Heart left ventricle (tissue), 16 donors: ENCODE data around the gene ITGB8. TPM values are rescaled to one million over a fixed set of nuclear protein-coding genes. Genes with fewer than 3 reads are reported as not detected.
A peak's percentile ranks its signal among the peaks of the same experiment; 100 is the strongest.

ENCODE experiments used
- ATAC-seq, 4 donors: fragments of 200-7000 bp; cut with Tn5 transposase; one replicate each; pipeline ENCODE4 v1.9.1; 2020 to 2022; ENCODE audit warnings: moderate library complexity in 4 of 4, mild to moderate bottlenecking in 3 of 4, moderate number of reproducible peaks in 1 of 4
- DNase-seq, 5 donors: peaks; one replicate each; pipeline ENCODE4 v3.0.0-alpha.2; 2020
- H3K27ac ChIP-seq, 12 donors: fragments of 200-600 bp; sonication (generic) in 4 of 12; one replicate each; pipeline versions ENCODE4 v1.5.0 to v1.8.0; 2016 to 2022; ENCODE audit warnings: mild to moderate bottlenecking in 2 of 12
- H3K27me3 ChIP-seq, 9 donors: fragments of 200-600 bp; sonication (generic) in 2 of 9; one replicate each; pipeline versions ENCODE4 v1.5.1 to v1.8.0; 2016 to 2022; ENCODE audit warnings: mild to moderate bottlenecking in 3 of 9
- H3K36me3 ChIP-seq, 9 donors: fragments of 200-600 bp; sonication (generic) in 2 of 9; one replicate each; pipeline versions ENCODE4 v1.5.0 to v1.8.0; 2018 to 2022; ENCODE audit warnings: mild to moderate bottlenecking in 2 of 9
- H3K4me1 ChIP-seq, 12 donors: fragments of 200-600 bp; sonication (generic) in 4 of 12; one replicate each; pipeline versions ENCODE4 v1.5.0 to v1.8.0; 2016 to 2022; ENCODE audit warnings: mild to moderate bottlenecking in 3 of 12
- H3K4me3 ChIP-seq, 12 donors: fragments of 200-600 bp; sonication (generic) in 4 of 12; one replicate each; pipeline versions ENCODE4 v1.5.0 to v1.8.0; 2017 to 2022; ENCODE audit warnings: mild to moderate bottlenecking in 9 of 12, moderate library complexity in 4 of 12
- H3K9me3 ChIP-seq, 12 donors: fragments of 200-600 bp; sonication (generic) in 4 of 12; one replicate each; pipeline versions ENCODE4 v1.5.0 to v1.8.0; 2016 to 2022; ENCODE audit warnings: mild to moderate bottlenecking in 1 of 12
- POLR2A ChIP-seq, 2 donors: fragments of 450-650 bp; IDR thresholded peaks; one replicate each; pipeline ENCODE4 v1.6.1; 2017; ENCODE audit warnings: antibody characterized with exemption in 2 of 2, mild to moderate bottlenecking in 2 of 2, moderate library complexity in 2 of 2
- WGBS, 4 donors: extraction: QIAGEN DNeasy Blood & Tissue Kit in 2 of 4; methylation state at CpG; one replicate each; pipeline versions ENCODE4 v1.1.5 to v1.1.7; 2013 to 2018; 5-methylcytosine and 5-hydroxymethylcytosine counted together
- intact Hi-C, 10 donors: fragments of 100-400 bp; cut with DNase I; formaldehyde crosslinking; loops; one replicate each; pipeline versions ENCODE4 v1.11.1 to v1.14.2; 2022
- long read RNA-seq, 3 donors: library from polyadenylated mRNA; unstranded; transcript quantifications; one replicate each; pipeline ENCODE4 v2.0.0, GENCODE V29; 2020 to 2021
- polyA plus RNA-seq, 2 donors: library from polyadenylated mRNA; stranded (reverse); fragments of 200-250 nt; gene quantifications; one replicate each; pipeline ENCODE4 v1.2.3, GENCODE V29; 2013
- total RNA-seq, 9 donors: library from RNA; depleted of rRNA in 2 of 9; stranded (reverse); fragments of >200 nt in 2 of 9; fragmentation: NEBNext Ultra II Directional in 3 of 9; extraction: Animal tissue kit (Norgen Biotek cat#: 25700) in 3 of 9; gene quantifications; one replicate each; pipeline versions ENCODE4 v1.1.0 to v1.2.4, GENCODE V29; 2016 to 2023
- TF ChIP-seq, protein P1 (sequence below), 12 donors: fragments of 200-600 bp; sonication (generic) in 4 of 12; IDR thresholded peaks; one replicate each; pipeline versions ENCODE4 v1.5.0 to v1.8.0; 2018 to 2022; ENCODE audit warnings: antibody characterized with exemption in 12 of 12, mild to moderate bottlenecking in 5 of 12
- donor health status: ischemic (EF 13 %, LVEDD 7.1; RV severe dilation, severe dysfunction).
- donor health status: healthy with polysubstance abuse.
- donor health status: DM: no; HTN: yes; CAD: no.
- donor health status: DM: no; HTN: no; CAD: no.
- donor health status: ischemic (EF 25% LVEDD 6.9; RV normal size, moderate dysfunction).
- donor health status: ischemic (EF 25% LVEDD 5.7; RV mildly dilated, moderate dysfunction).
- donor health status: healthy.
- donor health status: DM: yes; HTN: yes; CAD: no.
- donor health status: ischemic (EF 35%, LVEDD 5.7; RV mildly dilated, moderate dysfunction).
- donor health status: nonischemic (EF 11% LVEDD 7.7; RV severe dilation, severe dysfunction).
- donor health status: DM: yes; HTN: yes; CAD: no.
- donor health status: PGD.
- donor health status: ischemic (EF 29% LVEDD 5.4; RV normal size, mild dysfunction).
- donor health status: nonischemic (EF 23%, LVEDD 6.1; RV moderate dilation, normal function).

The ITGB8 gene
- total RNA-seq (10 to 100 TPM in 1 of 9 donors, 1 to 10 TPM in 7, under 1 TPM in 1; 0.93 to 16.0 (median 2.7) TPM), polyA plus RNA-seq (under 1 TPM; 0.61 to 0.64 TPM)
- long read RNA-seq, donor 1, partial matches to known transcripts = 1 of 1 reads
- long read RNA-seq, donor 1, other reads (novel, unspliced or antisense) = 0 of 1 reads
- long read RNA-seq, donor 2 = 0 reads
- long read RNA-seq, donor 3 = 0 reads

DNA sequence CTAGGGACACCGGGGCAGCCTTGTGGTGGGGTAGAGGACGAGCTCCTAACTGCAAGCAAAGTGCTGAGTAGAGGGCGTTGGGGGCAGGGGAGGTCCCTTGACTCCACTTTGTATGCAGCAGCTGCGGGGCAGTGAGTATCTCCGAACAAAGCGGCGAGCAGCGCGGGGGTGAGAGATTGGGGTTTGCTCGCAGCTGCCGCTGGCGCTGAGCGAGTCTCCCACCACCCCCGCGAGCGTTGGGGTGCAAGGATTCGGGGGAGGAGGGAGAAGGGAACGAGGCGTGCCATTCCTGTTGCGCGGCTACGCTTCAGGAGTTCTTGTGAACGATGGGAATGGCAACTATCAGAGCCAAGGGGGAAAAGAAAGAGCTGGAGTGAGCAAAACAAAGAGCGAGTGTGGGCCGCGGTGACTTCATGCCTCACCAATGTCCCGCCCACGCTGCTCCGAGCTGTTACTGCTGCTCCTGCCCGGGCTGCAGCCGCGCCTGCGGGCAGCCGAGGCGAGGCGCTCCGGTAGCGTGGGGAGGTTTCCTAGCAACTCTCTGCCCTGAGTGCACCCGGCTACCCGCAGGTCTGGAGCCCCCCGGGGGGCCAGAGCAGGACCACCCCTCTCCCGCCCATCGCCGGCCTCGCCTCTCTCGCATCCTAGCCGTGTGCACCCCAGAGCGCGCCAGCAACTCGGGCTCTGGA is at the start of gene ITGB8:
Gene ITGB8, plus strand, starts transcription at position 662 of the 689 bp plus-strand sequence. CDS start 907 bp downstream, outside the sequence.
- DNase-seq (peak; percentile 82 to 90 (median 88)), ATAC-seq (peak; percentile 82 to 95 (median 94))
- no peaks in the 10 kb centered on the region for H3K9me3 ChIP-seq
- no peak for TF ChIP-seq POLR2A (IDR thresholded peaks at IDR 0.05)
- TF ChIP-seq, protein P1, sequence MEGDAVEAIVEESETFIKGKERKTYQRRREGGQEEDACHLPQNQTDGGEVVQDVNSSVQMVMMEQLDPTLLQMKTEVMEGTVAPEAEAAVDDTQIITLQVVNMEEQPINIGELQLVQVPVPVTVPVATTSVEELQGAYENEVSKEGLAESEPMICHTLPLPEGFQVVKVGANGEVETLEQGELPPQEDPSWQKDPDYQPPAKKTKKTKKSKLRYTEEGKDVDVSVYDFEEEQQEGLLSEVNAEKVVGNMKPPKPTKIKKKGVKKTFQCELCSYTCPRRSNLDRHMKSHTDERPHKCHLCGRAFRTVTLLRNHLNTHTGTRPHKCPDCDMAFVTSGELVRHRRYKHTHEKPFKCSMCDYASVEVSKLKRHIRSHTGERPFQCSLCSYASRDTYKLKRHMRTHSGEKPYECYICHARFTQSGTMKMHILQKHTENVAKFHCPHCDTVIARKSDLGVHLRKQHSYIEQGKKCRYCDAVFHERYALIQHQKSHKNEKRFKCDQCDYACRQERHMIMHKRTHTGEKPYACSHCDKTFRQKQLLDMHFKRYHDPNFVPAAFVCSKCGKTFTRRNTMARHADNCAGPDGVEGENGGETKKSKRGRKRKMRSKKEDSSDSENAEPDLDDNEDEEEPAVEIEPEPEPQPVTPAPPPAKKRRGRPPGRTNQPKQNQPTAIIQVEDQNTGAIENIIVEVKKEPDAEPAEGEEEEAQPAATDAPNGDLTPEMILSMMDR (IDR thresholded peaks at IDR 0.05) = no peak
- H3K27ac ChIP-seq = peak within 1 kb of the TSS; percentile 58 to 91 (median 78)
- H3K27me3 ChIP-seq = peaks cover 0 to 18% (median 4%) of the 10 kb centered on the region in 9 donors
- peaks cover 0 to 21% (median 6%) of the 10 kb centered on the region in 12 donors for H3K4me1 ChIP-seq
- intact Hi-C loops = loop anchor here in 2 of 10 donors (10.0 kb wide), 2 partner anchors 74 to 264 kb away; no protein-coding TSS in a partner anchor
- peak within 1 kb of the TSS; percentile 55 to 77 (median 66) for H3K4me3 ChIP-seq
- WGBS, 4 donors = 0 to 1% (median 0%) methylated on average over 34 to 50 of the region's 50 CpGs
- H3K36me3 ChIP-seq = no peaks in the 10 kb centered on the region

DNA sequence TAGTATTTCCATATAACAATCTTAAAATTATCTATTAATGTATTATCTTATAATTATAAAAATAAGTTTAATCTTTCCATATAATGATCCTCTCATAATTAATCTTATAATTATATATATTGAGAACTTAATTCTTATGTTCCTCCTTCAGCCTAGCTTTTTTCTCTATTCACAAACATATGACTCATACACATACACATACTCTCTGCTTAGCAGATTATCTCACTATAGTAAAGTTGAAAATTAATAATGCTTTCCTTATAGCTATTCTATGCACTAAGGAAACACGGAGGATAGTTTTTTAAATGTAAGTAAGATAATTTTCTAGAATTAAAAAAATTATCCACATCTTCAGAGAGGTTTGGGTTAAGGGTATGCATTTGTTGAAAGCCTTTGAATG is 47.7 kb upstream of the ITGB8 start:
- H3K9me3 ChIP-seq = no peaks in the 10 kb centered on the region
- intact Hi-C loops = no loop called here
- DNase-seq (no peak), ATAC-seq (no peak)
- no peaks in the 10 kb centered on the region for H3K36me3 ChIP-seq
- TF ChIP-seq, protein P1 (IDR thresholded peaks at IDR 0.05) = no peak
- no peak for TF ChIP-seq POLR2A (IDR thresholded peaks at IDR 0.05)
- no peaks in the 10 kb centered on the region for H3K27me3 ChIP-seq
- H3K4me3 ChIP-seq = no peak overlapping the region
- H3K27ac ChIP-seq = no peak overlapping the region
- no peaks in the 10 kb centered on the region for H3K4me1 ChIP-seq
- WGBS, 4 donors = 73 to 81% (median 77%) methylated on average over 1 of the region's 1 CpG

DNA sequence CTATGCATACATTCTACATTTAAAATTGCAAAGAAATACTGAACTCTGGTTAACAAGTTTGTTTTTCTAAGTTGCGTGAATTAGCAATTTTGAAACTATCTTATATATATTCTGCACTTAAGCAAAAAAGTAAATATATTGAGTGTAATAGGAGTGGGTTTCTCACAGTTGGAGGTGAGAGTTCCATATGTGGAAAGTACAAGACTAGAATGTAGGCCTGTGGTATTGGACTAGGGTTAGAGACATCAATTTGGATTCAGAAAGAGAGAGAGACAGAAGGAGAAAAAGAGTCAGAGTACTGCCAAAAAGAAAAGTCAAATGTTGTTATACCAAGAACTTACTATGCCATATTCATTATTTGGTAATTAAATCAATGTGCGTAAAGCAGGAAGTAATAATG is 47.3 kb upstream of the ITGB8 start:
- WGBS, 4 donors = 88 to 97% (median 93%) methylated on average over 2 of the region's 2 CpGs

More for the DNA sequence above, 47.3 kb upstream of the ITGB8 start:
- ATAC-seq (no peak), DNase-seq (no peak)
- no peak overlapping the region for H3K27ac ChIP-seq
- no peak for TF ChIP-seq POLR2A (IDR thresholded peaks at IDR 0.05)
- TF ChIP-seq, protein P1 (IDR thresholded peaks at IDR 0.05) = no peak
- H3K4me1 ChIP-seq = no peaks in the 10 kb centered on the region
- H3K9me3 ChIP-seq = no peaks in the 10 kb centered on the region
- H3K27me3 ChIP-seq = no peaks in the 10 kb centered on the region
- no peaks in the 10 kb centered on the region for H3K36me3 ChIP-seq
- intact Hi-C loops = no loop called here
- no peak overlapping the region for H3K4me3 ChIP-seq
